Erythroblast (primary cell): ENCODE results near the gene DNAJB6.

Experiments used
- GATA1 ChIP-seq: IDR thresholded peaks from 2 replicates; pipeline ENCODE4 v1.6.1; 2011; ENCODE audit warnings: low read depth, mild to moderate bottlenecking, control low read depth, low read length, moderate library complexity
- POLR2A ChIP-seq: IDR thresholded peaks from 2 replicates; pipeline ENCODE4 v1.6.1; 2011; ENCODE audit warnings: mild to moderate bottlenecking, low read length

GRCh38 chr7:157431951-157432540, 95.2 kb downstream of the DNAJB6 start:
- TF ChIP-seq POLR2A (no peak), GATA1 (no peak)
